ENCODE measurements around the gene RPS8. TPM values are rescaled to one million over a fixed set of nuclear protein-coding genes. Genes with fewer than 3 reads are reported as not detected.
A peak's percentile ranks its signal among the peaks of the same experiment; 100 is the strongest.

The RPS8 gene
- total RNA-seq, 1 donor, result 1,221 TPM

DNA sequence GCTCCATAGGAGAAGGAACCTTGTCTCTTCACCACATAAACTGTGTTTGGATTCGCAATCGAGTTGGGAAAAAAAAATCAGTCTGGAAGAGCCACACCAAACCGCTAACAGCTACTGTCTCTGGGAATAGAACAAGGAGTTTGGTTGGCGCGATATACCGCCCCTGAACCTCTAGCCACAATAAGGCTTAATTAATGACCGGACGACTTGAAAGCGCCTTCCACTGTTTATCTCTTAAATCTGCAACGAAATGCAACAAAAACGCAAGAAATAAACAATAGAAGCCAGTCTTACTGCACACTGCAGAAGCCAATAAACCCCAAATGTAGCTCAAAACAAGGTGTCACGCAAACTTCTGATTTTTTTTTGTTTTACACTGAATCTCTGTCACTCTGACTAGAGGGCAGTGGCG, 43.9 kb downstream of the RPS8 start:
- H4K20me1 ChIP-seq (ENCODE audit: insufficient read depth, low read length), result no peaks in the 10 kb centered on the region
- H3K9me3 ChIP-seq (ENCODE audit: low read depth, low read length), result no peaks in the 10 kb centered on the region
- peak overlapping the region; percentile 60 for H3K4me3 ChIP-seq (ENCODE audit: insufficient read depth, low read length)
- H3K4me1 ChIP-seq (ENCODE audit: insufficient read depth, low read length), result peaks cover 20% of the 10 kb centered on the region
- no peaks in the 10 kb centered on the region for H3K79me2 ChIP-seq (ENCODE audit: insufficient read depth, low read length)
- TF ChIP-seq, protein P1, sequence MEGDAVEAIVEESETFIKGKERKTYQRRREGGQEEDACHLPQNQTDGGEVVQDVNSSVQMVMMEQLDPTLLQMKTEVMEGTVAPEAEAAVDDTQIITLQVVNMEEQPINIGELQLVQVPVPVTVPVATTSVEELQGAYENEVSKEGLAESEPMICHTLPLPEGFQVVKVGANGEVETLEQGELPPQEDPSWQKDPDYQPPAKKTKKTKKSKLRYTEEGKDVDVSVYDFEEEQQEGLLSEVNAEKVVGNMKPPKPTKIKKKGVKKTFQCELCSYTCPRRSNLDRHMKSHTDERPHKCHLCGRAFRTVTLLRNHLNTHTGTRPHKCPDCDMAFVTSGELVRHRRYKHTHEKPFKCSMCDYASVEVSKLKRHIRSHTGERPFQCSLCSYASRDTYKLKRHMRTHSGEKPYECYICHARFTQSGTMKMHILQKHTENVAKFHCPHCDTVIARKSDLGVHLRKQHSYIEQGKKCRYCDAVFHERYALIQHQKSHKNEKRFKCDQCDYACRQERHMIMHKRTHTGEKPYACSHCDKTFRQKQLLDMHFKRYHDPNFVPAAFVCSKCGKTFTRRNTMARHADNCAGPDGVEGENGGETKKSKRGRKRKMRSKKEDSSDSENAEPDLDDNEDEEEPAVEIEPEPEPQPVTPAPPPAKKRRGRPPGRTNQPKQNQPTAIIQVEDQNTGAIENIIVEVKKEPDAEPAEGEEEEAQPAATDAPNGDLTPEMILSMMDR (IDR thresholded peaks at IDR 0.05; ENCODE audit: extremely low read depth, low read depth, low read length), result peak; percentile 12
- H3K36me3 ChIP-seq (ENCODE audit: insufficient read depth, low read length), result peaks cover 15% of the 10 kb centered on the region
- no peak overlapping the region for H2AFZ ChIP-seq (ENCODE audit: low read length)
- H3K27me3 ChIP-seq (ENCODE audit: insufficient read depth, low read length), result no peaks in the 10 kb centered on the region
- DNase-seq (ENCODE audit: insufficient read length, low spot score, missing footprints), result peak; percentile 87
- H3K4me2 ChIP-seq (ENCODE audit: insufficient read depth, low read length), result peak overlapping the region; percentile 97
- peak overlapping the region; percentile 50 for H3K27ac ChIP-seq (ENCODE audit: low read depth, low read length)

DNA sequence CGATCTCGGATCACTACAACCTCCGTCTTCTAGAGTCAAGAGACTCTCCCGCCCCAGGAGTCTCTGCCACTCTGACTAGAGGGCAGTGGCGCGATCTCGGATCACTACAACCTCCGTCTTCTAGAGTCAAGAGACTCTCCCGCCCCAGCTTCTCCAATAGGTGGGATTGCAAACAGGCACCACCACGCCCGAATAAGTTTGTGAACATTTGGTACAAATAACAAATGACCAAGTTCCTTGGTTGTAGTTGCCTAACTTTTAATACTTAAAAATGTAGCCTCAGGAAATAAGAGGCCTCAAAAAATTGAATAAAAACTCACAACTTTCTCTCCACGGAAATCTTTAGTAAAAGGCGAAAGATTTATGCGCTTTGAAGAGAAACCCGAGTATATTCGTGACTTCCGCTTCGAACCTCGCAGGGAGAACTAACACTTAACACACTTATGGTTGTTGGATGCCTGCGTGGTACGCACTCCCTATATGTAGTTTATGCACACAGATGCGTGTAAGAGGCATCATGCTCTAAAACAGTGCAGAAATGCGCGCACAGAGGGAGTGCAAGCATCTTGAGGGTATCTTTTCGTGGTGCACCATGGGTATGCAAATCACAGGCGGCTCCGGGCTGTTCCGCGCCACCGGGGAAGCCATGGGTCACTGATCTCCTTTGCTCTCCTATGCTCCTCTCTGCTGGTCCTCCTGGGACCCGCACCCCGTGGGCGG, 44.4 kb downstream of the RPS8 start:
- Histone ChIP-seq H3K27me3 (ENCODE audit: insufficient read depth, low read length) (no peaks in the 10 kb centered on the region), H3K9me3 (ENCODE audit: low read depth, low read length) (no peaks in the 10 kb centered on the region), H3K4me2 (ENCODE audit: insufficient read depth, low read length) (peak overlapping the region; percentile 97), H4K20me1 (ENCODE audit: insufficient read depth, low read length) (no peaks in the 10 kb centered on the region), H3K36me3 (ENCODE audit: insufficient read depth, low read length) (peaks cover 13% of the 10 kb centered on the region), H3K4me3 (ENCODE audit: insufficient read depth, low read length) (peak overlapping the region; percentile 69), H3K79me2 (ENCODE audit: insufficient read depth, low read length) (no peaks in the 10 kb centered on the region), H3K4me1 (ENCODE audit: insufficient read depth, low read length) (peaks cover 19% of the 10 kb centered on the region), H3K27ac (ENCODE audit: low read depth, low read length) (peak overlapping the region; percentile 99), H2AFZ (ENCODE audit: low read length) (peak overlapping the region; percentile 88)
- TF ChIP-seq, protein P1 (IDR thresholded peaks at IDR 0.05; ENCODE audit: extremely low read depth, low read depth, low read length), result no peak
- peak; percentile 98 for DNase-seq (ENCODE audit: insufficient read length, low spot score, missing footprints)

DNA sequence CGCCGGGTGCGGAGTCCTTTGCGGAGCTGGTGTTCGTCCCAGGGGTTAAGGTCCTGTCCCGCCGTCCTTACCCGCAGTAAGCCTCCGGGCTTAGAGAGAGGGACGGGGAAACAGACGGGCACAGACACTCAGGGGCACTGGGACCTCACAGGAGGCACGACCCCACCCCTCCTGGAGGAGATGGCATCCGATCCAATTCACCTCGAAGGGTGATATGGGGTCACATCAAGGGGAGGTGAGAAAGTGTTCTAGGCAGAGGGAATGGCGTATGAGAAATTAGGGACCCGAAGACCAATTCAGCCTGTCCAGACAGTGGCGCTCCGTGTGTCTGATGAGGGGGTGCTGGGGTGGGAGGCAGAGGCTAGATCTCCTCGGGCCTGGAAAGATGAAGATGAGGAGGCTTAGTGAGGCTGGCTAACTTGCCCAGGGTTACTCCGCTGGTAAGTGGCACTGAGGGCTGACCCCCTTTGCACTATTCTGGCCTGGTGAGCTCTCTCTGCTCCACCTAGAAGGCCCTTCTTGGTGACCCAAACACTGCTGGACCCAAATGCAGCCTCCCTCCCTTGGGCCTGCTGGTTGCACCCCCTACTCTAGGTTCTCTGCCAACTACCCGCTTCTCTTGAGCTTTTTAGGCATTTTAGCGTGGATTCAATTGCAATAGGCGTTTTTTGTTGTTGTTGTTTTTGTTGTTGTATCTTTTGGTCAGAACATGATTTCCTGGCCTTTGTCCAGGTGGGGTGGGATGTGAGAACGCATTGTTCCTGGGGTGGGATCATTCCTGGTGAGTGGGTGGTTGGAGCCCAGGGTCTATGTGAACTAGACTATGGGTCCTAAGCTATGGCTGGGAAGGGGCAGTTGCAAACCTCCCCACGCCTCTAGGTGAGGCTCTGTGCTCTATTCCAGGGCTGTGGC, 45.2 kb downstream of the RPS8 start:
- Histone ChIP-seq H4K20me1 (ENCODE audit: insufficient read depth, low read length) (no peaks in the 10 kb centered on the region), H3K4me2 (ENCODE audit: insufficient read depth, low read length) (peak overlapping the region; percentile 97), H3K79me2 (ENCODE audit: insufficient read depth, low read length) (no peaks in the 10 kb centered on the region), H3K9me3 (ENCODE audit: low read depth, low read length) (no peaks in the 10 kb centered on the region), H3K4me1 (ENCODE audit: insufficient read depth, low read length) (peaks cover 11% of the 10 kb centered on the region), H3K36me3 (ENCODE audit: insufficient read depth, low read length) (peaks cover 5% of the 10 kb centered on the region), H3K27ac (ENCODE audit: low read depth, low read length) (peak overlapping the region; percentile 99), H2AFZ (ENCODE audit: low read length) (peak overlapping the region; percentile 88), H3K4me3 (ENCODE audit: insufficient read depth, low read length) (peak overlapping the region; percentile 69), H3K27me3 (ENCODE audit: insufficient read depth, low read length) (no peaks in the 10 kb centered on the region)
- DNase-seq (ENCODE audit: insufficient read length, low spot score, missing footprints), result peak; percentile 82
- TF ChIP-seq, protein P1 (IDR thresholded peaks at IDR 0.05; ENCODE audit: extremely low read depth, low read depth, low read length), result no peak

DNA sequence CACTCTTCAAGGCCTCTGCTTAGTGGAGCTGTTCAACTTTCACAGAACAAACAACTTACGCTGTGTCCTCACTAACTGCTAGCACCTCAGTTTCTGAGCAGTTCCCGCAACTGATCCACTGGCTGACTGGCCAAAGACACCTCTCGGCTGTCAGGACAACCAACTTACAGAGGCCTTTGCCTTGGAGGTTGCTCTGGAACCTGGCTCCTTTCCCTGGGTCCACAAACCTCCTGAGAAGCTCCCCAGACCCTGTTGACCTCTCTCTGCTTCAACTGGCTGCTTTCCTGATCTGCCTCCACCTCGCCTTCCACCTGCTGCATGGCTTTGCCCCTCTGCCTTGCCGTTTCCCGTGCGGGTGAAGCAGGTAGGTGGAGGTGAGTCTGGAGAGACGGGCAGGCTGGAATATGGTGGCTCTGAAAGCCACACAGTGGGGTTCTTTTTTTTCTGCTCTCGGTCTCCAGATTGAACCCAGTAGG, 45.9 kb downstream of the RPS8 start:
- TF ChIP-seq, protein P1 (IDR thresholded peaks at IDR 0.05; ENCODE audit: extremely low read depth, low read depth, low read length), result no peak
- no peak overlapping the region for H3K4me3 ChIP-seq (ENCODE audit: insufficient read depth, low read length)
- no peak overlapping the region for H3K27ac ChIP-seq (ENCODE audit: low read depth, low read length)
- no peak for DNase-seq (ENCODE audit: insufficient read length, low spot score, missing footprints)
- H3K4me2 ChIP-seq (ENCODE audit: insufficient read depth, low read length), result no peak overlapping the region
- no peaks in the 10 kb centered on the region for H3K36me3 ChIP-seq (ENCODE audit: insufficient read depth, low read length)
- no peaks in the 10 kb centered on the region for H3K9me3 ChIP-seq (ENCODE audit: low read depth, low read length)
- H3K4me1 ChIP-seq (ENCODE audit: insufficient read depth, low read length), result peaks cover 10% of the 10 kb centered on the region
- no peak overlapping the region for H2AFZ ChIP-seq (ENCODE audit: low read length)
- H3K79me2 ChIP-seq (ENCODE audit: insufficient read depth, low read length), result no peaks in the 10 kb centered on the region
- H3K27me3 ChIP-seq (ENCODE audit: insufficient read depth, low read length), result no peaks in the 10 kb centered on the region
- no peaks in the 10 kb centered on the region for H4K20me1 ChIP-seq (ENCODE audit: insufficient read depth, low read length)

Measured in osteoblast (primary cell).